GM21360 (cell line): Measurements from ENCODE around the gene CDK5R2.
A peak's percentile ranks its signal among the peaks of the same experiment; 100 is the strongest.

Experiments used
- ATAC-seq: cut with Tn5 transposase; IDR thresholded peaks from one replicate; pipeline ENCODE4 v1.9.1; 2021; ENCODE audit warnings: mild to moderate bottlenecking, moderate library complexity; ENCODE audit not compliant: unreplicated experiment

The CDK5R2 gene

DNA sequence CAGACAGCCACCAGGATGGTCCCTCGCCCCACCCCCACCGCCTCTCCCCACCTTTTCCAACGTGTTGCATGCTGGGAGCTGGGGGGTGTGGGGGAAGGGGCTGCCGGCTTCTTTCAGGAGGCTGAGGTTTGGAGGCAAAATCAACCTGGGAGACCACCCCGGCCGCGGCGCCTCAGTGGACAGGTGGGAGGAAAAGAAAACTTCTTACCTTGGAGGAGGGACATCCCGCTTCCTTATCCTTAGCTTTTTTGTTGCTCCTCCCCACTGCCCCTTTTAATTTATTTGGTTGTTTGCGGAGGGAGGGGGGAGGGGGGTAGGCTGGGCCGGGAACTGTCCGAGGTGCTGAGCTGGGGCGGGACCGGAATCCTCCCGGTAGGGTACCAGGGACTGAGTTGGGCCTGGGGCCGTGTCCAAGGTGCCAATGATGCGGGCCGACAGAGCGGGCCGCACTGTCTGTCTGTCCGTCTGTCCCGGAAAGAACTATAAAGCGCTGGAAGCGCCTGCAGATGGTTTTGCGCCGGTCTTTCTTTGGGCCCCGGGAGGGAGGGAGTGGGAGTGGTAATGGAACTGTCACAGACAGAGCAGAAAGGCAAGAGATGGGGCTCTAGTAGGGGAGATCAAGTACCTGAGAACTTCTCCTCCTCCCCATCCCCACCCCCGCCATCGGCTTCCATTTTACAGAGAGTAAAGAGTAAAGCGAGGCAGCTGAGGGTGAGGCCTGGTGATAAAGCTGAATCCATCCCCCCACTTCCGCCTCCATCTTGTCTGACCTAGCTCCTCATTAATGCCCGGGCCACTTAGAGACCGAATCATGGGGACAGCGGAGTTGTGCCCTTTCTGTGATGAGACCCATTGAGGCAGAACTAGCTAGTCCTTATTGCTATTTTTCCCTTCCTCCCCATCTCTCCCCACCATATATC, 2.4 kb downstream of the CDK5R2 start:
- ATAC-seq = no peak

DNA sequence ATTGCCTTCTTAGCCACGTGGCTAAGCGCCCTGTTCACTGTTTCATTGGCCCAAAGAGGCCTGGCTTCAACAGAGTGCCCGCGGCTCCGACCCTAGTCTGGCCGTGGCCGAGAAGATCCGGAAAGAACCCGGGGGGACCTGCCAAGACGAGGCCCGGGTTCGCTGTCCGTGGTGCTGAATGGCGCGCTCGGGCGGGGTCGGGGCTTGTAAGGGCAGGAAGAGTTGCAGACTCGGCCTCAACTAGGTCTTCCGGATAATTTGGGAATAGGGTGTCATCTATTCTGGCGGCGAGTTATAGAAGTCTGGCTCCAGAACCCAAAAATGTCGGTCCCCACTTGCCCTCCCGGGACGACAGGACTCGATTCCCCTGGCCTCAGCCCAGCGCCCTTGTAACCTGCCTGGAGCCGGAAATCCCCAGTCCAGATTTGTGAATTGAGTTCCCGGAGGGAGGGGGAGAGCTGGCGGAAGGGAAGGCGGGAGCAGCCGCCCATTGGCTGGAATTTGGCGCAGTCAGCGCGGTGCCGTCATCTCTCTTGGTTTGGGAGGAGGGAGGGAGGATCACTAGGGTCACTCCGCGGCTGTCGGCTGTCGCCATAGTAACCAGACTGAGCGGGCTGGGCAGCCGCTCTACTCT, 3.5 kb downstream of the CDK5R2 start:
- ATAC-seq = no peak

DNA sequence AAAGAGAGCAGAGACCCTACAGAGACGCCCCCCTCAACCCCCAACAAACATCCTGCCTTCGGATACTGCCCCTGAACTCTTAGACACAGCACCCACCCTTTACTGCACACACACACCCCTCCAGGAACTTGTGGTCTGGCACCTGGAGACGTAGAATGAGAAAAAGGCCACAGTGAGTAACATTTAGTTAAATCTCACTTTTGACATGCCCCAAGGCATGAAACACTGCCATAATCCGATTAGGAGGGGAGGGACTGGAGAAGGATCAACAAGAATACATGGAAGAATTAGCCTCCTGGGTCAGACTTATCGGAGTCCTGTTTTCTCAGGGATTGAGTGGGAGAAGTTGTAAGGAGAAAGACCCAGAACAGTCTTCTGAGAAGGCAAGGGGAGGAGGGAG, 4.1 kb downstream of the CDK5R2 start:
- ATAC-seq = no peak

DNA sequence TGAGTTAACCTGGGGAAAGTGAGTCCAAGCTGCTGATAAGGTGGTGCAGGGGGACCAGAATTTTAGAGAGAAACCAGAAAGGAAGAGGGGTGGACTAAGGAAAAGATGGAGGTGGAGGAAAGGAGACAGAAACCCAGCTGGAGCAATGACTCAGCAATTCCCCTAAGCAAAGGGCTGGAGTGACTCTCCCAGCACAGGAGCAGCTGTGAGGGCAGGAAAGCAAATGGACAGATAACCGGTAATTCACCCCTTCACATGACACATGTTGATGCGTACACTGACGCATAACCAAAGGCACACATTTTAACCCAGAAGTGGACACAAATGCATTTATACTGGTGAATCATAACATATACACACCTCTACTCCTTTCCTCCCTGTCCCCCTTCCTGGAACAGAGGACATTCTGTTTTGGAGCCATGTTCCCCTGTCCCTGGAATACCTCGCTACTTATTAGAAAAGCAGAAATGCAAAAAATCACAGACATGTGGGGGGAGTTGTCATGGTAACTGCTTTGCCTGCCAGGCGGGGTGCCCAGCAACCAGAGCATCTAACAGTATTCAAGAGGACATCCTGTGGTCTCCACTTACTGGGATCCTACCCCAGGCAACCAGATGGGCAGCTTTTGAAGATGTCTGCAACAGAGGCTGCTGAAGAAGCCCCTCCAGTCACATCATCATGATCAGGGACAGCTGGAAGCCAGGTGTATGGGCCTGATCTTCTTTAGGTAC, 4.7 kb downstream of the CDK5R2 start:
- no peak for ATAC-seq

DNA sequence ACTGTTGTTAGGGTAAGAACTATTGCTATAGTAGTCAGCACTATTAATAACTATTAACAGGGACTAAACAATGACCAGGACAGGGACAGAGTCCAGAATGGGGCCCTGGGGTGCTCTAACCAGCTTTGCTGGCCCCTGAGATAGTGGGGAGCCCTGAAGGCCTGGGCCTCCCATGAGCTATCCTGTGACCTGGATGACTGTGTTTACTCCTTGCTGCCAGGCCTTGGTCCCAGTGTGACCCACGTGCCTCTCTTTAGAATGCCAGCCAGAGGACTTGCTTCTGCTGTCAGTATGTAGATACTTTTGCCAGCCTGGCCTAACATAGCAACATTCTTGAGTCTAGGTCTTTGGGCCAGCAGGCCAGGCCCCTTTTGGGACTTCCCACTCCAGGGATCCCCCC, 11.4 kb downstream of the CDK5R2 start:
- ATAC-seq = no peak

DNA sequence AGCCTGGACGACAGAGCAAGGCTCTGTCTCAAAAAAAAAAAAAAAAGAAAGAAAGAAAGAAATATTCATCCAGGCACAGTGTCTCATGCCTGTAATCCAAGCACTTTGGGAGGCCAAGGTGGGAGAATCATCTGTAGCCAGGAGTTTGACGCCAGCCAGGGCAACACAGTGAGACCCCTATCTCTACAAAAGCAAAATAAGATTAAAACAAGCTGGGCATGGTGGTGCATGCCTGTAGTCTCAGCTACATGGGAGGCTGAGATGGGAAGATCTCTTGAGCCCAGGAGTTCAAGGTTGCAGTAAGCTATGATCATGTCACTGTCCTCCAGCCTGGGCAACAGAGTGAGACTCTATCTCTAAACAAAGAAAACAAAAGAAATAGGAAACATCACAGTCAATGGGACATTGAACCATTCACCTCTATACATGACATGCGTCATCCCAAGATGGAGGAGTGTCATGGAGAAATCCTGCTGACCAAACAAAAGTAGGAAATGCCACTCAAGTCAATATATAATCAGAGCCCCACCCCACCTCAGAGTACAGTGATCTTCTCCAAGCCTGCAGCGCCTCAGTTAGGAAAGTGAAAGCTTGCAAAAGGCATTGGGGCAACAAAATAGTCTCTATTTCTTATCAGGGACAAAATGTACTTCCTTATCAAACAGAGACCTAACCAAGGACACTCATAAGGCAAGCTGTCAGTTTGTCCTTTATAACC, 15.8 kb downstream of the CDK5R2 start:
- ATAC-seq = no peak

DNA sequence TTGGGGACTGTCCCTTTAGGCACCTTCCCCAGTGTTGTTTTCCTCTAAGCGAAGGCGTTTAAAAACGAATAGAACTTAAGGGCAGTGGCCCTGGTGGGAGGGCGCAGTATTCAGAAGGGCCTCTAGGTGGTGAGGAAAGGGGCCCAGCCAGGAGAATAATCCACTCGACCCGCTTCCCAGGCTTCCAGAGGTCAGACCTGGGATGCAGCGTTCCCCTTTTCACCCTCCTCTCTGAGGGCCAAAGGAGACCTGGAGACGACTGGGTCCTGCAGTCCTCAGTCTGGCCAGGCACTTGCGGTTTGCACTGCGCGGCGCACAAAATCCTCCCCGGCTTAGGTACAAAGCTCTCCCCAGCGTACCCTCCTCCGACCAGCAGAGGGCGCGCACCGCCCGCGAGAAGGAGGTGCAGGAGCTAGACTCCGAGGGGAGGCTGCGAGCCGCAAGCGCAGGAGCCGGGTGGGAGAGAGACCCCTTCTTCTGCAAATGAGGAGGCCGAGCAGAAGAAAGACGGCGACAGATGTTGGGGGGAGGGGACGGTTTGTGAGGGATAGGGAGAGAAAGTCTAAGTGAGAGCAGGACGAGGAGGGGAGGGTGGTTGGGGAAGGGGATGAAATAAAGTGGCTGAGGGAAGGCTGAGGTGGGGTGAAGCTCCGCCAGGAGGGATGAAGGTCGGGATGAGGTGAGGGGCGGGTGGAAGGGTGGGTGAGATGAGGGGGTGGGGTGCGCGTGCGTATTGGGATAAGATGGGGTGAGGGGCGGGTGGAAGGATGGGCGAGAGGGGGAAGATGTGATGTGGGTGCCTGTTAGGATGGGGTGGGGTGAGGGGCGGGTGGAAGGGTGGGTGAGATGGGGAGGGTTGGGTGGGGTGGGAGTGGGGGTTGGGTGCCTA, 20.6 kb downstream of the CDK5R2 start:
- peak; percentile 87 for ATAC-seq

DNA sequence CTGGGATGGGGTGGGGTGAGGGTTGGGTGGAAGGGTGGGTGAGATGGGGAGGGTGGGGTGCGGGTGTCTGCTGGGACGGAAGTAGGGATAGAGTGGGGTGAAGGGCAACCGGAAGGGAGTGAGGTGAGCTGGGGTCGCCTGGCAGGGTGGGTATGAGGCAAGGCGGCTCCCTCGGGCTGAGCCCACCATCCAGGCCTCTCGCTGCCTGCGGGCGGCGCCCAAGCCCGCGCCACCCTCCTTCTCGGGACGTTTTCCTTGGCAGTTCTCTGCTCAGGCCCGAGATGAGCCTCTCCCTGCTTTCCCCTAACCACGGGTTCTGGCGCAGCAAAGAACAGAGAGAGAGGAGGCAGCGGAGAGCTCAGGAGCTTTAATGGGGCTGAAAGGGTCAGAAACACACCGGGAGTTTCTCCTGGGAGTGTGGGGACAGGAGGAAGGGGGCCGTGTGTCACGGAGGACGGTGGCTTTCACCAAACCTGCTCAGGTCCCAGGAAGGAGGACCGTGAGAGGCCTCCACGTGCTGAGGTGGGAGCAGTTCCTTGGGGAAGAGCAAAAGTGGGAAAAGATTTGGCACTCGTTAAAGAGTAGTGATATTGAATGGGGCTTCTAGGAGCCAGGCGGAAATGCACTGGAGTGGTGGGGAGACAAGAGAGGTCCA, 21.4 kb downstream of the CDK5R2 start:
- no peak for ATAC-seq

DNA sequence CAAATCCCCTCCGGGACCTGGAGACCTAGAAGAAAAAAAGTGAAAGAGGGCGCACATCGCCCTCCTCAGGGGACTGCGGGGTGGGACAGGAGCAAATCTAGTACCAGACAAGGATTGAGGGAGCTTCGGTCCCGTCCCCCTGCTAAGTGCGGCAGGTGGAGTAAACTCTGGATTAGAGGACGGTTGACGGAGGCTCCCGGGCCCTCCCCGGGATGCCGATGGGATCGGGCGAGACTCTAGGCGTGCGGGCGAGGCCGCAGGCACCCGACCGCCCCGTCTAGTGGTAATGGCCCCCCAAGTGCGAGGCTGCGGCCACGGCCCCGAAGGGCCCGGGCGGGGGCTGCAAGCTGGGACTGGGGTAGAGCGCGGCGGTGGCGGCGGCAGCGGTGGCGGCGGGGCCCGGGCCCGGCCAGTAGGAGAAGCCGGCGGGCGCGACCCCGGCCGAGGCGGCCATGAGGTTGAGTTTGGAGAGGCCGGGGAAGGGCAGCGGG, 22.0 kb downstream of the CDK5R2 start:
- ATAC-seq = no peak

DNA sequence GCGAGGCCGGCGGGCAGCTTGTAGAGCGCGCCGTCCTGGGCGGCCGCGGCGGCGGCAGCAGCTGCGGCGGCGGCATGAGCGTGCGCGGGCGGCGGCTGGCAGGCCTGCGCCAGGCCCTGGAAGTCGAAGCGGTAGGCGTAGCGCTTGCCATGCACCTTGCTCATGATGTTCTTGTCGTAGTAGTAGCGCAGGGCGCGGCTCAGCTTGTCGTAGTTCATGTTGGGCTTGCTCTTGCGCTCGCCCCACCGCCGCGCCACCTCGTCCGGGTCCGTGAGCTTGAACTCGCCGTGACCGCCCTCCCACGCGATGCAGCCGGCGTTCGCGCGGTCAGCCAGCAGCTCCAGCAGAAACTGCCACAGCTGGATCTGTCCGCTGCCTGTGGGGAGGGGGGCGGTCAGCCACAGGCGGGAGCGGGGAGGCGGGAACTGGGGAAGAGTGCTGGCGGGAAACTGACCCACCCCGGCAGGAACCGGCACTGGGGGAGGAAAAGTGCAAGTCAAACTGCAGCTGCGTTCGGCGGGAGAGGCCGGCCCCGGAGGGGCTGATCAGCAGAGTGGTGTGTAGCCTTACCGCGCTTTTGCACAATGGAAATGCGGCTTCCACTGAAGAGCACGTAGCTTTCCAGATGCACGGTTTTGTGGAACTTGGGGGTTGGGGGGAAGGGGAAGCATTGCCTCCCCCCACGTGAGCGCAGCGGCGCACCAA, 22.6 kb downstream of the CDK5R2 start:
- ATAC-seq = no peak

DNA sequence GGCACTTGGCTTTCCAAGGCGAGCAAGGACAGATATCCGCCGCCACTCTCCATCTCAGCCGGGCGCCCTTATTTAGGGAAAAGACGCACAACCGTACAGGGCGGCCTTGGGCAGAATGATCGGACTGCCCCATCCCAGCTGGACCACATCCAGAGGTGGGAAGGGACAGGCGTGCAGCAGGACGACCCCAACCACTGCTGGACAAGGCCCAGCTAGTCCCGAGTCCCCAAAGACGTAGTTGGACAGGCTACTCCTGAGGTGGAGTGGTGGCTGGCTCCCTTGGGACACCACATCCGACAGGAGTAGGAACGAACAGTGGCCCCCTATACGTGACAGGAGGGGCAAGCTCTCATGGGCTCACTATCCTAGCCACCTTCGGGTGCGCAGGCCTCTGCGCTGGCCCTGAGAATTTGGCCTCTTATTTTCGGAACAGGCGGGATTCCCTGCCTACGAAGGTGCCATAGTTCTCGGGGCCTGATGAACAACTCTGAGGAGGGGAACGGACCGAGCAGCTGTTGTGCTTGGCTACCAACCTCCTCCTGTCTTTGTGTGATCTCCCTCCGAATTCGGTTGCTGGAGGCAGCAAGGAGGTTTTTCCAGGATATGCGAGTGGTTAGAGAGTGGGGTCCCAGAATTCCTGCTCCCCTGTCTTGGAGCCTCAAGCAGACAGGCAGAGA, 23.3 kb downstream of the CDK5R2 start:
- ATAC-seq = no peak

DNA sequence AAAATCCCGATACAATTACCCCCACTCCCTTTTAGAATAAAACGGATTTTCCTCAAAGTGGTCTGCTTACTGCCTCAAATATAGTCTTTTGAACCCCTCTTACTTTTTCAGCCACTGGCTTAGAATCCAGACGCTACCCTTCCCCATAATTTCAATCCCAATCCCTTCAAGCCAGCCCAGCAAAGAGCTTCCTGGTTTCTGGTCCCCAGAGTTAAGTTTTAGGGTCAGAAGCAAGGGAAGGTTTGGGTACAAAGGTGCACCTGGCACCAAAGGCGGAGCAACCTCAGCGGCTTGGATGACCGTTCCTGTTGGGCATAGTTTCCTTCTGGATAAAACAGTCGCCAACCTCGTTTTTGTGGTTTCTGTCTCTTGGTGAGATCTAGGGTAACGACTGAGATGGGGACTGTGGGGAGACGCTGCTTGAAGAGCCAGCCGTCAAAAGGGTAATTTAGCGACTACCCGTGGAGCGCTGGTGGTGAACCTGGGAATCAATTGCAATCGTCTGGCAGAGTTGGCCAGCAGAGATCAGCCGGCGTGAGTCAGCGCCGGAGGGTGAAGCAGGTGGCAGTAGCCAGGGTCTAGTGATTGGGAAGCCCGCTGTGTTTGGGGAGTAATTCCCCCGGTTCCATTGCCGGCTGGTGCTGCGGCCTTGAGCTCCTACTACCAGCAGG, 23.9 kb downstream of the CDK5R2 start:
- no peak for ATAC-seq

DNA sequence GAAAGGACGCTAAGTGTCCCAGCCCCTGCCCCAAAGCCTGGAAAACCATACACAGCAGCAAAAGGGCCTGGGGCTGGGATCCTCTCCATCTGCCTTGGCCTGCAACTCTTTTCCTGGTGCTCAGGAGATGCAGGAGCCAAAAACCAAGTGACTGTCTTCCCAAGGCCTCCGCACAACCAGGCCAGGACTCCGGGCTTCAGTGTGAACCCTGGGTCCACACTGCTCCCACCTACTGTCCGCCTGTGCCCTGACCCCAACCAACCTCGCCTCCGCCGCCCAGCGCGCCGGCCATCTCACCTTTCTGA, 24.4 kb downstream of the CDK5R2 start:
- no peak for ATAC-seq

DNA sequence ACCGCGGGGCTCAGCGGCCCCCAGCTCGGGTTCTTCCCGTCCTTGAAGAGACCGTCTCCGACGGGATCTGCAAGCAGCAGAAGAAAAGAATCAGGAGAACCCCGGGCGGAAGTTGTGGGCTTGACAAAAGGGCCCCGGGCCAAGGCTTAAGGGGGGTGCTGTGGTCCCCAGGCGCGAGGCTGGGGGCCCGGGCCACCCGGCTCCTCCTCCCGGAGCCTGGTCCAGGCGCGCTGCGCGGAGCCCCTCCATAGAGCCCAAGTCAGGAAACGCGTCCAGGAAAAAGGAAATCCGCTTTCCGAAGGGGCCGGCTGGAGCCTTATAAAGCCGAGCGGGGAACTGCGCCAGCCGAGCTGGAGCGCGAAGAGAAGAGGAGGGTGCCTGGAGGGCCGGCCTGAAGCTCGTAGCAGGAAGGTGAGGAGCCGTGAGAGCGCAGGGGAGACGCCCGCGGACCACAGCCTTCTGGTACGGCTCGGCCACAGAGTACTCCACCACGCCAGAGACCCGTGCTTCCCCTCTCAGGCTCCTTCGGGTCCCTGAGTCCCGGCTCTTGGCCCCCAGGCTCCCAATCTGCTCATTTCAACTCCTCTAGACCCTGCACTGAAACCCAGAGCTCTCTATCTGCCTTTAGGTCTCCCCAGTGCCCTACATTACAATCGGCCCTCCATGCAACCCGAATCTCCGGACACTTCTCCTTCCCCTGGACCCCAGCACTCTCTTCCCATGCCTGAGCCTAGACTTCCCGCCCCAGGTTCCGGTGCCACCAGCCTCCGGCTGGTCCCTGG, 25.0 kb downstream of the CDK5R2 start:
- no peak for ATAC-seq

DNA sequence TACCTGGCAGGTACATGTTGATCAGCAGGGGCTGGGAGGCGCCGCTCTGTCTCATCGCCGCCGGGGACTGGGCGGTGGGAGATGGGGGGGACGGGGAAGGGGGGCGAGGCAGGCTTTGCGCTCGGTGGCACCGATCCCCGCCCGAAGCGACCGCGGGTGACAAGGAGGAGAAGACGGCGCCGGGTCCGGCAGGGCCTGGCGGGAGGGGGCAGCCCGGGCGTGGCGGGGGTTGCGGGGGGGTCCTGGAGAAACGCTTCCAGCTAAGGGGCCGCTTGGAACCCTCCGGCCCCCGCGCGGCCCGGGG, 25.5 kb downstream of the CDK5R2 start, which contains the start of gene FEV:
Gene FEV, minus strand, starts transcription at position 164 of the 304 bp plus-strand sequence. Its CDS starts 109 bp downstream, at position 55.
- ATAC-seq = no peak

DNA sequence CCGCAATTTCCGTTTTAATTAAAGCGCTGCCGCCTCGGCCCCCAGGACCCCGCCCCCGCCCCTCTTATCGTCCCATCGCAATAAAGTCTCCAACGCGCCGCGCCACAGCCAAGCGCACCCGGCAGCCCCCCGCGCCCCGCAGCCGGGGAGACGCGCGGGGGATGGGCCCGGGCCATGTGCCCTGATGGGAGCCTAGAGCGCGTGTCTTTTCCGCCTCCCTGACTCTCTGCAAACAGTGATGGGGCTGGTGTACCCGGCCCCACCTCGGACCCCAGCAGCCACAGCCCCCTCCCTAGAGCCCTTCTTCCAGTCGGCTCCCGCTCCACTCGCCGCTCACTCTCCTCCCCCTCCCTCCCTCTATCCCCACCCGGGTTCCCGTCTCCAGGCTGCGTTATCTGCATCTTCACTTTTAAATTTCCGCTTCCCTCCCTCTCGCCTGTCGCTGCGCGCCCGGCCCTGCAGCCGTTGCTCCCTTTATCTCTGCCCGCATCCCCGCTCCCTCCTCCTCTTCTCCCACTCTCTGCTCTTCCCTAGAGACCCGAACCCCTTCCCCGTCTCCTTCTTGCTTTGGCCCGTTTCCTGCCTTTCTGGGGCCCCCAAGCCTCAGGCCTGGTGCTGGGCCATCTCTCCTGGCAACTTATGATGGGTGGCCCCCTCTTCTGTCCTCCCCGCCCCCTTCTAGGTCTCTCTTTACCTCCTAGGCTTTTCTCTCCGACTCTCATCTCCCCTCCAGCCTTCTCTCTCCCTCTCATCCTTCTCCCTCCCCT, 26.0 kb downstream of the CDK5R2 start:
- no peak for ATAC-seq
